ENCODE data around the gene LRRC30.
A peak's percentile ranks its signal among the peaks of the same experiment; 100 is the strongest.

Gene LRRC30

GRCh38 chr18:7237673-7238272, 6.9 kb downstream of the LRRC30 start:
- no peak for DNase-seq (ENCODE audit: low spot score)

DNA sequence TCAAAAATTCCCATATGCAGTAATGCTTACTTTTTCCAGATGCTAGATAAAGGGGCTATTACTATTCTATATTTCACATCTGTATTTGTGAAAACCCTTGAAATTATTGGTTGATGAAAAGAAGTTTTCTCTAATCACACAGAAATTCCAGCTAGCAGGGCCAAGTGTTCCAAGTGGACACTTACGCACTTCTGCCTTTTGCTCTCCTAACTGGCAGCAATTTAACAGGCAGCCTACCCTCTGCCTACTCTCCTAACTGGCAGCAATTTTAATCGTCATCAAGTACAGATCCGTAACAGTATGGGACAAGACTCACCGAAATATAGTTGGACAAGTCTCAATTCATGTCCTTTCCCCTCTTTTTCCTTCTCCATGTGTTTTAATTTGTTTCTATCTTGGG, 12.0 kb downstream of the LRRC30 start:
- no peak for DNase-seq (ENCODE audit: low spot score)

- no peak for DNase-seq (ENCODE audit: low spot score)
Measured at GRCh38 chr18:7248877-7249276, 18.0 kb downstream of the LRRC30 start.

DNA sequence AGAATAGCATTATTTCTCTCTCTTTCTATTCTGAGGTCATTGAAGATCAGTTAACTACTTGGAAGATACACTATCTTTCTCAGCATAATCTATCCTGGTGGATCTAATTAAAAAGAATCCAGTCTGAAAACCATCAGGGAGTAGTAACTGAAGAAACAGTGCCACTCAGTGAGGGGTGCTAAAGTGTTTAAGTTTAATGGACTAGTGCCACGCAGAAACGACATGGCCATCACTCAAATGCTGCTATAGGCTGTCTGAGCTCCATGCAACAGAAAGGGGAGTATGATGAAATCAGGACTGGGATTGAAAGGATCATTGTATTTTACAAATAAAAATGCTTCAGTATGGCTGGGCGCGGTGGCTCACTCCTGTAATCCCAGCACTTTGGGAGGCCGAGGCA, 23.3 kb downstream of the LRRC30 start:
- DNase-seq (ENCODE audit: low spot score): no peak

DNA sequence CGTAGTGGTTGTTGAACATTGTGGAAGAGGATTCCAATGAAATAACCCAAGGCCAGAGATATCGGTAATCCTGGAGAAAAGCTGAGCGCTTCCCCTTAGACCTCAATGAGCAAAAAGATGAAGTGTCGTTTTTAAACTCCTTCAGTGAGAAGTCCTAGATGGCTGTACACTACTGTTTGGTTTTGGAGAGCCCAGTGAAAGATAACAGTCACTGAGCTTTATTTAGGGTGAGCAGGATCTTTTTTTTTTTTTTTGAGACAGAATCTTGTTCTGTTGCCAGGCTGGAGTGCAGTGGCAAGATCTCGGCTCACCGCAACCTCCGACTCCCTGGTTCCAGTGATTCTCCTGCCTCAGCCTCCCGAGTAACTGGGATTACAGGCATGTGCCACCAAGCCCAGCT, 24.2 kb downstream of the LRRC30 start:
- DNase-seq (ENCODE audit: low spot score): no peak

GRCh38 chr18:7255643-7256042, 24.8 kb downstream of the LRRC30 start:
- no peak for DNase-seq (ENCODE audit: low spot score)

- DNase-seq (ENCODE audit: low spot score): no peak
Measured at GRCh38 chr18:7256618-7257425, 25.9 kb downstream of the LRRC30 start.

GRCh38 chr18:7257426-7257740, 26.5 kb downstream of the LRRC30 start:
- no peak for DNase-seq (ENCODE audit: low spot score)

DNA sequence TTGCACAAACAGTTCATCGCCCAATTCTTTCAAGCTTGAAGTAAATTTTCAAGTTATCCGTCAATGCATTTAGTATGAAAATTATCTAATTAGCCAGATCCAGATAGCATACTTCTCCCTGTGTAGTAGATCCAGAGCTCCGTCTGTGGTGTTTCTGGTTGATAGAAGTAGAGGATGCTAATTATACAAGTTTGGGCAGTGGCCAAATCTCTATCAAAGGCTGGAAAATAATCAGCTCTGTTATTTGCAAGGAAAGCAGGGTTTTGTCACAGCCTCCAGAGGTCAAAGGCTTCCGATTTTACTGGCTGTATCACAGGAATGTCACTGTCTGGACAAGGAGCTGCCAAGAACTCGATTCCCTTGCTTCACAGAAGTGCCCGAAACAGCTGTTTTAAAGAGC, 28.6 kb downstream of the LRRC30 start:
- DNase-seq (ENCODE audit: low spot score): no peak

GRCh38 chr18:7261199-7261598, 30.3 kb downstream of the LRRC30 start:
- DNase-seq (ENCODE audit: low spot score): no peak

GRCh38 chr18:7267973-7268372, 37.1 kb downstream of the LRRC30 start:
- no peak for DNase-seq (ENCODE audit: low spot score)

GRCh38 chr18:7269942-7270341, 39.1 kb downstream of the LRRC30 start:
- DNase-seq (ENCODE audit: low spot score): no peak

- peak; percentile 75 for DNase-seq (ENCODE audit: low spot score)
Measured at GRCh38 chr18:7272311-7273049, 41.6 kb downstream of the LRRC30 start.

- no peak for DNase-seq (ENCODE audit: low spot score)
Measured at GRCh38 chr18:7273301-7273921, 42.5 kb downstream of the LRRC30 start.

GRCh38 chr18:7281579-7281978, 50.7 kb downstream of the LRRC30 start:
- DNase-seq (ENCODE audit: low spot score): no peak
